Activated CD4-positive, alpha-beta T cell treated with anti-CD3 and anti-CD28 coated beads, Interleukin-2, Interleukin-4, amounts not matched to agents 100 ng/mL and 50 ng/mL, durations not matched to agents 16 hours and 8 hours (primary cell): ENCODE measurements around the gene CRBN.

Experiments
- DNase-seq: peaks from one replicate; pipeline ENCODE4 v3.0.0-alpha.2; 2020; ENCODE audit warnings: low spot score

Gene CRBN

DNA sequence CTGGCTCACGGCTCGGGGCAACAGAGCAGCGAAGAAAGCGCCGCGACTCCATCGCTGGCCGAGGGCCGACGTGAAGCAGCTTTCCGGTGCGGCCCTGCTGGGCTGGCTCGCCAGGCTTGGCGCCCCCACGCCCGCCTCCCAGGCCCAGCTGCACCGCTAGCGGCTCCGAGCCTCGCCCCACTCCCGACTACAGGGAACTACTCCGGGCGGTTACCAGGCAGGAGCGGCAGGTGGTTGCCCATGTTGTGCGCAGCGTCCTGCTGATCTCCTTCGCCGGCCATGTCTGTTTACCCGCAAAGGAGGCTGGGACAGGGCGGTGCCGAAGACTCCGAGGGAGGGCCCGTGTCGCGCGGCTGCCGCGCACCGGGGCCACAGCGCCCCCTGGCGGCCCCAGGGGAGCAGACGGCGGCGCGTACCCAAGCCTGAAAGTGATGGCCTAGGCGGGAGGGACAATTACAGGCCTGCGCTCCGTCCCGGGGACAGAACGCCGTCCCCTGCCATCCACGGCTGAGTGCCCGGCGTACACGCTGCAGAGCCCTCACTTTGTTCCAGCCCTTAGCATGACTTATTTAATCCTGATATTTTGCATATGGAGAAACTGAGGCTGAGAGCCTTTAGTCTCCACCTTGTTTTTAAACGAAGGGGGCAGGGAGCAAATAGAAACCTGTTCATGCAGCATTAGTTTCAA is at the start of gene CRBN:
Gene CRBN (minus strand): TSS at position 285 of the 688 bp plus-strand sequence. CDS start 4 bp downstream, at position 281.
- DNase-seq = peak; percentile 88

DNA sequence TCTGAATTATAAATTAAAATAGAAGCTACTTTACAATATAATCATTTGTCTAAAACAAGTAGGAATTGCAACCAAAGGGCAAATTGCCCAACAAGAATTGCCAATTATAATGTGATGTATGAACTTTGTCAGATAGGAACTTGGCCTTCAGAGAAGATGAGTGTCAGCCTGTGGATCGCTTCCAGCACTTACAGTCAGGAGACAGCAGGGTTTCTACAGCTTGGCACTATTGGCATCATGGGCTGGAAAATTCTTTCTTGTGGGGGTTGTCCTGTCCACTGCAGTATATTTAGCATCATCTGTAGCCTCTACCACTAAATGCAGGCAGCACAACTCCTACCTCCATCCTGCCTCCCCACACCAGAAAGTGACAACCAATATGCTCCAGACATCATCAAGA is 48.1 kb upstream of the CRBN start:
- no peak for DNase-seq

DNA sequence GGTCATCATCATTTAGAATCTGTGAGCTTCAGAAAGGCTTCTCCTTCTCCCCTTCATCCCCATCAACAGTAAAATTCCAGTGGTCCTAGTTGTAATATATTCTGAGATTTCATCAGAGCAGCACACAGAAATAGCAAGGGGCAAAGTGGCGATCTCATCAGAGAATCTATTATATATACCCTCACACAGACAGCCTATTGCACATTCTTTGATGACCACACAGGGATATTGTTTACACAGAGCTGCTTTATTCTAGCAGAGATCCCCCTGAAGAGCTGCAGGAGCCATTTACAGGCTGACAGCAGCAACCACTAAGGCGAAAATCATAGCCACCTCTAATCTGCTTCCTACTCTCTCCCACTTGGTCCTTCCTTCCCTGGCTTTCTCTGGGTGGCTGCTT is 42.0 kb upstream of the CRBN start:
- DNase-seq = no peak

DNA sequence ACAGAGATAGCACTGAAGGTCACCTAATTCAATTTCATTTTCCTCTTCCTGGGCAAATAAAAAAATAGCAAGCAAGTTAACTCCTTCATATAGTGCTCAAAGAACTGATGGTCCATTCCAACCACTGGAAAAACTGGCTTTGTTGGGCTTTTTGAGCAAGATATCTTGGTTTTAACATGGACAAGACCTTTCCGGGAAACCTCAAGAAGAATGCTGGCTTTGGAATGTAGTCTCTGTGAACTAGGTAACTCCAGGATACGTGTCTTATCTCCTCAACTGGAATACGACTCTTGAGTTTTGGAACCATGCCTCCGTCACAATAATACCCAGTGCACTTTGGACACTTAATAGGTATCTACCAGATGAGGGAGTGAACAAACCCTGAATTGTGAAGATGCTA is 36.9 kb upstream of the CRBN start:
- DNase-seq = no peak

DNA sequence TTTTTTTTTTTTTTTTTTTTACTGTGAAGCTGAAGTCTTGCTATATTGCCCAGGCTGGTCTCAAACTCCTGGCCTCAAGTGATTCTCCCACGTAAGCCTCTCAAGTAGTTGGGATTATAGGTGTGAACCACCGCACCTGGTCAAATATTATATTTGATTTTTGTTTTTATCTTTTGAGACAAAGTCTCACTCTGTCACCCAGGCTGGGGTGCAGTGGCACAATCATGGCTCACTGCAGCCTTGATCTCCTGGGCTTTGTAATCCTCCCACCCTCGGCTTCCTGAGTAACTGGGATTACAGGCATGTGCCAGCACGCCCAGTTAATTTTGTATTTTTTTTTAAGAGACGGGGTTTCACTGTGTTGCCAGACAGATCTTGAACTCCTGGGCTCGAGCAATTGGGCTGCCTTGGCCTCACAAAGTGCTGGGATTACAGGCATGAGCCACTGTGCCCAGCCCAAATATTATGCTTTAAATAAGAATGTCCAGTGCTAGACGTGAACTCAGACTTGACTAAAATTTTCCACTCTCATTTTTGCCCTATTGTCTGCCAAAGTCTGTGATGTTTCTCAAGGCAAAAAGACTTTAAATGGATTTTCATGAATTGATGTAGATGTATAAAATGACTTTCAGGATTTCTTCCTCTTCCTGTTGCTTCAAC is 33.4 kb upstream of the CRBN start:
- DNase-seq = no peak

DNA sequence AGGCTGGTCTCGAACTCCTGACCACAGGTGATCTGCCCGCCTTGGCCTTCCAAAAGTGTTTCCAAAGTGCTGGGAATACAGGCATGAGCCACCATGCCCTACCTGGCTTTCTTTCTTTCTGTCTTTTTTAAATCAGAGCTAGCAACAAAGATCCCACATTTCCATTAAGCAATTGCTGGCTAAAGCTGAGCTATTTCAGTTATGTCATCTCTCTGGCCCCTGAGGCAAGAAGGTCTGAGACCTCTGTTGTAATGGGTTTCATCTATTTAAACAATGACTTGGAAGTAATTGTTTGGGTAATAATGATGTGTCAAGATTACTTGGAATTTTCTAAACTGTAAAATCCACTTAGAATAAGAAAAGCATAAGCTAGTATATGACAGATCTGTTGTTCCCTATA is 30.2 kb upstream of the CRBN start:
- no peak for DNase-seq

DNA sequence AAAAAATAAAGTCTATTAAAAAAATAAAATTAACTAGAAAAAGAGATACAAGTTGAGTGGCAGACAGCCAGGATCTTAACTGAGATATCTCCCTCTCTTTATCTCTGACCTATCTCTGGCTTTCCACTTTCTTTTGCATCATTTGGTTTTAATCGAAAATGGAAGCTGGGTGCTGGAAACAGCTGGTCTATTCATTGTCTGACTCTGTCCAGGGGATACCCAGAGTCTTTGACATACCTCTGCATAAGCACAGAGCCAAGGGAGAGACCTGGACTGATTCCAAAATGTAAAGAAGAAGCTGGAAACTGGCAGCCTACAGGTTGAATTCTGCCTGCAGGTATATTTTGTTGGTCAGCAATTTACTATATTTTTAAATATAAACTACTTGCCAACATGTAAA is 29.6 kb upstream of the CRBN start:
- DNase-seq = no peak

DNA sequence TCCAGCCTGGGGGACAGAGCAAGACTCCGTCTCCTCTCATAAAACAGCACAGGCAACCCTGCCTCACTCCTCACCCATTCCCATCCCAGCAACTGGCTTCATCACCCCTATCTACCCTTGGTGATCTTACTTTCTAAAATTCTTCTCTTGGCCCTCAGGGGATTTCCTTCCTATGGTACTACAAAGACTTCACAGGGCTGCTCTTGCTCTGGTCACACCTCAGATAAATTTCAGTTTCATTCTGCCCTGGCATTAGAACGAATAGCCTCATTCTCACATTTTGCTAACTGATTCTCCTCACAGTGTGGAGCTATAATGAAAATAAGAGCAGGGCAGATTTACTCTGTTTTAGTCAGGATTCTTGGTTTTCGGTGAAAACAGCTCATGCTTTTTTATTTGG is 22.1 kb upstream of the CRBN start:
- peak; percentile 56 for DNase-seq

DNA sequence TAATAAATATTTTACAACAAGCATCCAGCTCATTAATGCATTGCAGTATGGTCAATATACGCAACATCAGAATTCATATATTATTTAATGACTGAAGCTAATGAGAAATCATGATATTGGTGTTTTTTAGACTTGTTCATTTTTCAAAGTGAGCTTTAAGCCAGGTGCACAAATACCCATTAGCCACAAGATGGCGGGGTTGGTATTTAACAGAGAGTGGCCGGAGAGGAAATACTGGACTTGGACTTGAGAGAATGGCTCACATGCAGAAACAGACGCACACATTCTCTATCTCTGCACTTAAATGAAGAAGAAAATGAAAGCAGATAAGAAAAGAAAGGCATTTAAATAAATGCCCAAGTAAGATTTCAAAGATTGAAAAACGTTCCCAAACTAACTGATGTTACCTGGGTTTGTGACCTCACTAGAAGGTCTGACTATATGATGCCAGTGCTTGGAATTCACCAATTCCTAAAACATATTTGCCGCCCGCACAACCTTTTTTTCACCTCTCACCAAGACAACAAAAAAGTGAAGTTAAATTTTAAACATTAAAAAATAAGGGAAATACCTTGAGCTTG is 21.2 kb upstream of the CRBN start:
- peak; percentile 58 for DNase-seq

DNA sequence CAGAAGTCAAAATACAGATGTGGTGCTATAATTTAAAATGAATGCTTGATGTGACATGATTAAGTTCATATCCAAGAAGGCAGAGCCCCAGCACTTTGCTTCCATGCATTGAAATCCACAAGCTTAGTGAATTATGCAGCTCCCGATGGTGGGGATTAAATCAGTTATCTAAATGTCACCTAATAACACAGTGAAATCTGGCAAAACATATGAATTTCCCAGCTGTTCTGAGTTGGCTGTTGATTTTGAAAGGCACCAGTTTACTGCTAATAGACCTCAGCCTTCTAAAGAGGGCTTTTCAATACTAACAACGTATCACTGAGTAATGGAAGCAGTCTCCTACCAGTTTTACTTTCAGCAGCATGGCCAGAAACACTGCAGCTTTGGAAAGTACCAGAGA is 19.8 kb upstream of the CRBN start:
- DNase-seq = no peak

DNA sequence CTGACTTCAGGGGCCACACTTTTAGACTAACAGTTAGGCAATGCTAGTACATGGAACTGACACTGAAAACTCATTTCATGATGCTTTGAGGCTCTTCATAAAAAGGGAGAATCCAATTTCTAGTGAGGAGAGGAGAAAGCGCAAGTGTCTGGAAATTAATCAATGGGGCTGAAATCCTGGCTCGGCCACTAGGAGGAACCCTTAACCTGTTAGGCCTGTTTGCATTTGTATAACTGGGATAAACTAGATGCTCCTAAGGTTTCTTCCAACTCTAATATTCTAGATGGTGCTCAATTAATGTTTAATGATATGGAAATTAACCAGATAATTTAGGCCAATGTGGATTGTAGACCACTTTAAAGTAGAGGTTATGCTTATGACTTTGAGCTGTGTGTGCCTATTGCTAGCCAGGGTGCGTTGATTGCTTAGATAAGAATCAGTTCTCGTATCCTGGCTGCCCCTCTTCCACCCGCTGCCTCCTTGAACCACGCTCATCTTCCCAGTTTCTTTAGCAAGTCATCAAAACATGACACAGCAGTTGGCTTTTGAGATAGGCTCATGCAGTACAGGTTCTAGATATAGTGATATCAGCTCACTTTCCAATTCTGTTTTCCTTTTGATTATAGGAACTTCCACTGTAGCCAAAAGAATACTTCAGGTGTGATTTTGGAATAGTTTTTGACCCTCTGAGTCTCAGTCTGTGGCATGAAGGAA is 16.8 kb upstream of the CRBN start:
- DNase-seq = no peak

DNA sequence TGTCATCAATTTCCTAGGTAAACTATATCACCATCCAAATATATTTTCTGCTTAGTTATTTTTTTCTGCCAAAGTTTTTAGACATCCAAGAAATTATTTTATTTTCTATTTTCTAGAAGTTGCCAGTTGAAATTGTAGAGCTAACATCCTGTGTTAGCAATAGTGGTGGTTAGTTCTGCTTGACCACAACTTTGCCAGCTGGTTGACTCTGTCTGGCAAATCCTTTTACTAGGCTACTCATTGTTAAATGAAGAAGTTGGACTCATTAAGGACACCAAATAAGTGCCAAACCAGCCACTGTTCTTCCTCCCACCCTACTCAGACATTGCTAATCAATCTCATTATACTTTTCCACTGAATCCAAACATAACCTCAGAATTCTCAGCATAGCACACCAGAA is 15.4 kb upstream of the CRBN start:
- DNase-seq = no peak

DNA sequence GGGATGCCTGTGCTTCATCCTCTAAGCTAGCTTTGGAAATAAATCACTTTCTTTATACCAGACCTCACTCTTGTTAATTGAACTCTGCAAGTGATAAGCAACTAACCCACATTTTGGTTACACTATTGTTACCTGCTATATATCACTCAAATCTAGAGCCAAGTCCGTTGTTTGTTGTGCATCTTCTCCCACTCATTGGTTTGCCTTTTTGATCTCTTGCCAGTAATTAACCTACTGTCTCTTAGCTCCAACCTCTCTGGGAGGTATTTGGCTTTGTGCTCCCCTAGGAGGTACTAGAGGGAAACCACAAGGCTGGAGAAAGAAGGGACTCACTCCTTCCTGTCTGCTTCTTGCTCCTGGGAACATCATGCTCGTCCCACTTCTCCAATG is 12.8 kb upstream of the CRBN start:
- DNase-seq = no peak

DNA sequence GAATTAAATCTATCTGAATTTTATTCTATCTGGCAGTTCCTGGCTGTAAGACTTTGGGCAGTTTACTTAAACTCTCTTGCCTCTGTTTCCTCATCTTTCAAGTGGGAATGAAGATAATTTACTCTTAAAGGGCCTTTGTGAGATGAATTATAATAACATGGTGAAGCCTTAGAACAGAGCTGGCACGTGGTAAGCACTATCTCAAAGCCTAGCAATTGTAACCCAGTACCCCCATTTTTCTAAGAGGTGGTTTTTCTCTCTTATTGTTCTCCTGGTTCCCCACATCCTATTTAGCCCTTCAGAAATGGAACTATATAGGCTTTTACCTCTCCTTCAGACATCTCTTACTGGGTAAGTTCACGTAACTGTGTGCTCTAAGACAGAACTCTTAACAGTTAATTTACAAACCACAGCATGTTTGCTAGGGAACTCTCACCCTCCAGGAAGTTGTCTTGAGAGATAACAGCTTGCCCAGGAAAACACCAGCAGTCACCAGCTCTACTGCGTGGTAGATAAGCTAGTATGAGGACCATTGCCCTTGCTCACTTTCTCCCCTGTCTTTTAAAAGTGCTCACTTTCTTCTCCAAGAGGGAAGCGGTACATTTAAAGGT is 12.3 kb upstream of the CRBN start:
- no peak for DNase-seq

DNA sequence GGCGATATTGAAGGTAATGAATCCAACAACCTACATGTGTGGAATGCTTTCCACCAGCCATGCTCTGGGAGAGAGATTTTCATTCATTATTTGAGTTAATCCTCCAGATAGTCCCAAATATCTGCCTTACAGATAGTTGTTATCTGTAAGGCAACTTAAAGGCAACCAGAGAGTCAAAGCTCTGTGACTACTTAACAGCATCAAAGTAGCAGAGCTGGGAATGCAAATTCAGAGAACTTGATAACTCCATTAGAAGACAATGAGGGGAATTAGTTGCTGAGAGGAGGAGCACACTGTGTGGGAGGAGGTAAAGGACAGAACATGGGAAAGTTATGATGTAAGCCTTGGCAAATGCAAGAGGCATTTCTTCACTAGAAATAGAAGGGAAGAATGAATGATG is 10.5 kb upstream of the CRBN start:
- DNase-seq = no peak

DNA sequence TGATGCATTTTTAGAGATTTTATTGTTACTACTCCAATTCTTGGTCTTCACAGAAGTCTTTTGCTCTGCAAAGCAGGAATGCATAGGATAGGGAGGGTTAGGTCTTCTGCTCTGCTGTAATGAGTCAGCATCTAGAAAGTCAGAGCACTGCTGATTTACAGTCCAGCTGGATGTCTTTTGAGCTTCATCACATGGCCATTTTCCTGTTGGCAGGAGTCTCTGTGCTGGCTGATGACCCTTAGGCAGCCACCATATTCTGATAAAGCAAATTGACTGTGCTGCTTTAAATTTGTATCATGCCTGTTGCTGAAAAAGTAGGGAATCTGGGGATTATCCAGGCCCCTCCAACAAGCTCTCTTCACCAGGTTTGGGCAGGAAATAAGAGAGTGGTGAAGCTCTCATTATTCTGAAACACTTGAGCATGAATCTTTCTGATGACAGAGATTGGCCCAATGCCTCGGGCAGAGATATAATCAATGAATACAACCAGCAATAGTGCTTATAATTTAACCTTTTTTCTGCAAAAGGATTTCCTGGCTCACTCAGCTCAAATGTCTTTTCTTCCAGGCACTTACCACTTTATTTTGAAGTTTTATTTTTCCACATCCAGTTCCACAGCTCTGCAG is 9.7 kb upstream of the CRBN start:
- DNase-seq = no peak

DNA sequence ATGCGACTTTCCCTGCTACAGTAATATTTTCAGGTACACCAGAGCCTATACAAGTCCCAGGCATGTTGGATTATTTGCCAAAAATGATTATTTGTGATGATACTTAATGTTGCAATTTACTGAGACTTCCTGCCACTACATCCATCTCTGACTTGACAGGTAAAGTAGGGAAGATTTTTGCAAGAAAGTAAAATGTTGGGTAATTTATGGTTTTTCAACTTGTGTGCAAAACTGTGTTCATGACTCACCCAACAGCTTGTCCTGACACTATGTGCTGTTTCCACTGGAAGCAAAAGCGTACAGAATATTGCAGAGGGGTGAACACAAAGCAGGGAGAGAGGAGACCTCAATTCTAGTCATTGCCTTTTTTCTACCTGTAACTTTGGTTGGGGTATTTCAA is 5.4 kb upstream of the CRBN start:
- DNase-seq = no peak

DNA sequence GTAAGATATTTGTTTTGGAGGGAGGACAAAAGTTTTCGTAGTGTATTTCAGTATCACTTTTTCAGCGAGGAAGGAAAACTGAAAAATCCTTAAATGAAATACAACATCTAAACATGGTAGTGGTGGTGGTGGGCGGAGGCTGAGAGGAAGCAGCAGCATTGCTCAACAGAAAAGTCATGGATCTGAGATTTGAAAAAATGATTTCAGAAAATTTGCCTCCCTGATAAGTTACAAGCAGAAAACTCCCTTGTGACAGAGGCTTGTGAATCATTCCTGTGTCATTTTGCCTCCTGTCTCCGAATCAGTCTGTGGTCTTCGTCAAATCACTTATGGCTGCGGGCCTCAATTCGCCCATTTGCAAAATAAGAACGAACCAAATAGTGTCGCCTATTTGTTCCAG is 965 bp upstream of the CRBN start:
- no peak for DNase-seq

DNA sequence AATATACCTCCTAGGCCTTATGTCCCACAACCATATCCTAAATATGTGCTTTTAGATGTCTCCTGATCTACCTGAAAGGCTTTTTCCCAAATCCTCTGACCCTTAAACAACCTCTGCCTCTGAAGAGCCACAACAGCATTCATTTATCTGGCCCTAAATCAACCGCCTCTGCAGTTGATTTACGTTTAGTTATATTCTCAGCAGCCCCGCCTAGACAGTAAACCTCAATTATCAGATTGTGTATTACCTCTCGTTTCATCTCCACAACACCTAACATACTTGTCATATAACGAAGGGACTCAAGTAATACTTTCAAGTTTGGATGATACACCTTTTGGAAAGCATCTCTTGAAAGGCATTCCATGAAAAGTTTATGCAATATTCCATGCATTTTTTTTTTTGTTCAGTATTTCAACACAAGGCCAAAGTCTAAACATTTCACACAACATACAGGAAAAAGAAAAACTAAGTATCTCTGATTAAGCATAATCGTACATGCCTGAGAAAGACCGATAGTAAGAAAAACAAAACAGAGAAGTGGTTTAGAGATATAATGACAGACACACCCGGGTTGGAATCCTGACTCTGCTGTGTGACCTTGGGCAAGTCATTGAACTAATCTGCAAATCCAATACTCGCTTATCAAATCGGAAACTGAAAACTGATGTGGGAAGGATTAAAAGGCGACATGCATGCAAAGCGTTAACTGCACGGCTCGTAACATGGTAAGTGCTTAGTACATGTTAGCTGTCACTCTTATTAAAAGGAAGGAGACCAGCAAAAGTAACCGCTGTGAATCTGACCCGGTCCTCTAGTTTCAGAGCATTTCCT is 778 bp downstream of the CRBN start:
- DNase-seq = no peak

DNA sequence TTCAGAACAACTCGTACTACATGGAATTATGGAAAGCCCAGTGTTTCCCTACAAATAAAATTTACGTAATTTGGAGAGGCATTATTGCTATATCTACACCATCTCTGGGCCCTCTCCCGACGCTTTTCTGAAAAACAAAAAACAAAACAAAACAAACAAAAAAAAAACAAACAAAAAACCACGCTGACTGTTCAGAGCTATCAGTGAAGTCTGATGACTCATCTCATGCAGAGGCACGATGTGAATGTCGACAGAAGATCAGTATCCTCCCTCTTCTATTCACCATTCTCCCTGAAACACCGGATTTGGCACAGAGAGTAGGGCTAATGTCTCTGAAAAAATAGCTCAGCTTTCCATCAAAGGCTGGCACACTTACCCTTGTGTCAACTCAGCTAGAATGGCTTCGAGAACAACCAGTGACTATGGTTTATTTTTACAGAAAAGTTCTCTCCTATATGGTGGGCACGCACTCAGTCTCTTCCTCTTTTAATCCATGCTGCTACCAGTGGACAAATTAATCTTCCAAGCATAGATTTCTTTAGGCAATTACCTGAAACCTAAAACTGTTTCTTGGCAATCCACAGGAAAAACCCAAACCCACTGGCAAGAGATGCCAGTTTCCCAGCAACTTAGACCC is 1.5 kb downstream of the CRBN start:
- no peak for DNase-seq

DNA sequence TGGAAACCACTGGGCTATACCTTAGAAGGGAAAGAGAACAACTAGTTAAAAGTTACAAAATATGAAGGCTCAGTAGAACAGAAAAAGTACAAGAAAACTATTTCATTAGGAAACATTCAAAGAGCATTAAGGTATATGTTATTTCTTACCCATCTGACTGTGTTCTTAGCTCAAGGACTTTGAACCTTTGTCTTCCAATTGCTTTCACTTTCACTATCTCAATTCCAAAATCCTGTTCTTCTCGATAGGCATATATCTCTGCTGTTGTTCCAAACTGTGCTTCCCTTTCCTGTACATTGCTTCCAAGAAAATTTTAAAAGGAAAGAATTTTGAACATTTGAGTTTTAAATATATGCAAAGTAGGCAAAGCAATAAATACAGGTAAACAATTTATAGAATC is 6.9 kb downstream of the CRBN start:
- no peak for DNase-seq
